HuH-7.5 (cell line): ENCODE measurements around the gene C14orf180.
"Not testable (repeated sequence)": the region's sequence is repeated elsewhere in the genome, so short reads cannot be mapped to it uniquely, and the experiment has no call there.

Experiments
- DNase-seq: peaks from one replicate; pipeline ENCODE4 v3.0.0; 2011; ENCODE audit warnings: low spot score

C14orf180 gene

GRCh38 chr14:104614126-104614812, 34.7 kb downstream of the C14orf180 start:
- no peak for DNase-seq

DNA sequence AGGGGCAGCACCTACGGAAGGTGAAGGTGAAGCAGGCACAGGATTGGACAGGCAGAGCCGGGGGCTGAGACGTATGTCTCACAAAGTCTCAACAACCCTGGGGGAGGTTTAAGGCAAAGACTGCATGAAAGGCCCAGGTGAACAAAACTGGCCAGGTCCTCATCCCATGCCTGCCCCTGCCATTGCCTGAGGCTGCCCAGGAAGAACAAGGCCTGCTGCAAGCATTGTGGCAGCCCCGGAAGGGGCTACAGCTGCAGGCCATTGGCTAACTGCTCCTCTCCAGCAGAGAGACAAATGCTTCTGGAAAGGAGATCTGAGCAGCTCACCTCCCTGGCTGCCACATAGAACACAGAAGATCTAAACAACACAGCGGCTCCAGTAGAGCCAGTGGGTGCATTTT, 45.4 kb downstream of the C14orf180 start:
- DNase-seq = no peak

DNA sequence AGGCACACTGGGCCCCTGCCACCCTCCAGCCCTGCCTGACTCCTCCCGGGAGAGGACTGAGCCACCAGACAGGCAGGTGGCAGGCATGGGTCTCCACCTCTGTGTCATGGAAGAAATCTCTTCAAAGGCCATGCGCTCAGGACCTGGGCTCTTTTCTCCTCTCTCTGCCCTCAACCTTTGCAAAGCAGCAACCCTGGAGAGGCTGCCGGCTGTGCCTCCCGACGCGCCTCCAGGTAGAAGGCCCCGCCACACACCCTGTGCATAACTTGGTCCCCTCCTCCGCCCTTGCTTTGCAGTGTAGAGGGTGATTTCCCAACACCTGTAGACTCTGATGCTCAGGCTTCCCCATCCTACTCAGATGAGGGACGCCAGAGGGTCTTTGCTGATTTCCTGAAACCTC, 53.2 kb downstream of the C14orf180 start:
- no peak for DNase-seq

DNA sequence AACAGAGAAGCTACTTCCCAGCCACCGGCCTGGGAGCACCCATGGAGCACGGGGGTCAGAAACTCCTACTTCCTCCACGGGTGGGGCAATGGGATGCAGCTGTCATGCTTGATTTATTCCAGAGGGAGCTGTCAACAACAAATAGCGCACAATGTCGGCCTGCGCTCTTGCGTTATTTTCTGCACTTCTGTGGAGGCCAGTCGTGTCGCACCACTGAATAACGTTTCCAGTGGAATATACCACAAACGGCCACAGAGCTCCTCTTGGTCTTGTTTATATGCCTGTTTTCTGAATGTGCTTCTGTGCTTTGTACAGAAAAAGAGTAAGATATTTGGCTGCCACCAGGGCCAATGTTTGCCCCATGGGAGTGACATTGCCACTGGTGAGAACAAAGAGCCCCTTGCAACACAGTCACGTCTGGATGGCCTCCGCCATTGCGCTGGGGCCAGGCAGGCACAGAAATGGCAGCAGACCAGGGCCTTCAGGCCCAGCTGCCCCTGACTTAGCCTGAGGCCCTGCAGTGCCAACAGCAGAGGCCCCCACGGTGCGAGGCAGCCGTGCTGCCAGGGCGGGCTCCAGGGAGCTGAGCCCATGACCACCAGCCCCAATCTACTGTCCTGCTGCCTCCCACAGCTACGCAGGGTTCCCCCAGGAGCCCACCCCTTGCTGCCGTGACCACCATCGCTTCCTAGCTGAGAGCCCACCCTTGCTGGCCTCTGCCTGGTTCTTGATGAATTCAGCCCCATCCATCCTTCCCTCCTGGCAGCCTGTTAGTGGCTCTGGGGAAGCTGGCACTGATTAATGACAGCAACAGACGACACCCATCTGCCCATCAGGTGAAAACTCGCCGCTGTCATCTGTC, 53.9 kb downstream of the C14orf180 start:
- DNase-seq = no peak

DNA sequence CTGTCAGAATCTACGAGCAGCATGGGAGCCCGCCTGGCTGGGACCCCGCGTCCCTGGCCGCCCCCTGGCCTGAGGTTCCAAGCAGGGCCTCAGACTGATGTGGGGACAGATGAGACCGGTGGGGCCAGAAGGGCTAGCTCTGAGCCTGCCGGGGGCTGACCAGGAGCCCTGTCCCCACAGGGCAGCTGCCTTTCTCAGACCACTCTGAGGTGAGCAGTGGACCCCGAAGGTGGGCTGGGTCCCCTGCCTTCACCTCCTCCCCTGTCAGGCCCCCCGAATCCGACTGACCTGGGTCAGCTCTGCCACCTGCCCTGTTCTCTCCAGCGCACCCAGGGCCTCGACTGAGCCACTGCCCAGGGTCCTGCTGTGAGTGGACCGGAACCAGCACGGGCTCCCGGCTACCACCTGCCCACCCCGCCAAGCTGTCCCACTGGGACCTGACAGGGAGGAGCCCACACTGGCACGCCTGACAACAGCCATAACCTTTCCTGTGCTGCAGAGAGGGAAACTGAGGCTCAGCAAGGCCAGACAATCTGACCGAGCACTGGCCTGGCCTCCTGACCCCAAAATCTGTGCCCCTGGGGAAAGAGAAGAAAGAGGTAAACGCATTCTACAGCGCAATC, 54.7 kb downstream of the C14orf180 start:
- no peak for DNase-seq

- no peak for DNase-seq
Observed at GRCh38 chr14:104634886-104635570, 55.5 kb downstream of the C14orf180 start.

DNA sequence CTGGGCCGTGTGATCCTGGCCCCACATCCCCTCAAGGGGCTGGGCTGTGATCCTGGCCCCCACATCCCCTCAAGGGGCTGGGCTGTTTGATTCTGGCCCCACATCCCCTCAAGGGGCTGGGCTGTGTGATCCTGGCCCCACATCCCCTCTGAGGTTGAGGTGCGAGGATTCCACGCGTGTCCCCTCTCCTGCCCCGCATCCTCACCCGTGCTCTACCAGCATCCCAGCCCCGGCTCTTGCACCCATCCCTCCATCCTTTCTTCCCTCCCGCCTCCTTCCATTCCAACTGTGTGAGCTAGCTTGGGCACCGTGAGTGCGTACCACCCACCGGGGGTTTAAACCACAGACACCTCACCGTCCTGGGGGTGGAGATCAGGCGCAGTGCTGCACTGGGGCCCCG, 56.2 kb downstream of the C14orf180 start:
- DNase-seq = no peak

DNA sequence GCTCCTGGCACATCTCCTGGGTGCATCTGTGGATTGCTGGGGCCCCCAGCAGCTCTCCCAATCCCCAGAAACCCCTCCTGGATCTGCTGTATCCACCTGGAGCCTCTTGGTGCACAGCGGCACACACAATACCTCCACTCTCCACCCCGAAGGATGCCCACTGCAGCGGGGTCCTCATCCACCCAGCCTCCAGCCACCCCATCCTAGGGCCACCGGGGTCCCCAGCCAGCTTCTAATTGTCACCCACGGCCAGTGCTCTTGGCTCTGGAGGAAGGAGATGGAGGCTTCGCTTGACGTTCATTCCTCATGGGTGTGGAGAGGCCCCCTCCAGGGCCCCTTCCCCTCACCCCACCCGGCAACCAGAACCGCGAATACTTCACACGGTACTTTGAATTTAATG, 56.6 kb downstream of the C14orf180 start:
- no peak for DNase-seq

GRCh38 chr14:104636846-104637545, 57.4 kb downstream of the C14orf180 start:
- DNase-seq = not testable (repeated sequence)

DNA sequence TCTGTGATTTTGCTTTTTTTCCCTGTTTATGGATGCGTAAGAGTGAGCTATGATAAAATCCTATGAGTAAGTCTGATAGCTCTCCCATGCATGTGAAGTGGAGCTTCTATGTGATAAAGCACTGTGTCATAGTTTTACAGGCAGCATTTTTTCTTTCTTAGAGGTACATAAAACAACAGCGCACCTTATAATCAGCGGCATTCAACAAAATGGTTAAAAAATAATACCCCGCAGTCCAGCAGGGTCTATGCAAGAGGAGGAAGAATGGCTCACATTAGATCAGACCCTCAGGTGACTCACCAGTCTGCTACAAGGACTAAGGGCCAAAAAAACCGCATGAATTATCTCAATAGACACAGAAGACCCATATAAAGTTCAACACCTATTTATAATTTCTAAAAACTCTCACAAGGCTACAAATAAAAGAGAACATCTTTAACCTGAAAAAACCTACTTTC, 58.0 kb downstream of the C14orf180 start:
- DNase-seq = no peak

- DNase-seq = no peak
Observed at GRCh38 chr14:104638190-104638589, 58.6 kb downstream of the C14orf180 start.

DNA sequence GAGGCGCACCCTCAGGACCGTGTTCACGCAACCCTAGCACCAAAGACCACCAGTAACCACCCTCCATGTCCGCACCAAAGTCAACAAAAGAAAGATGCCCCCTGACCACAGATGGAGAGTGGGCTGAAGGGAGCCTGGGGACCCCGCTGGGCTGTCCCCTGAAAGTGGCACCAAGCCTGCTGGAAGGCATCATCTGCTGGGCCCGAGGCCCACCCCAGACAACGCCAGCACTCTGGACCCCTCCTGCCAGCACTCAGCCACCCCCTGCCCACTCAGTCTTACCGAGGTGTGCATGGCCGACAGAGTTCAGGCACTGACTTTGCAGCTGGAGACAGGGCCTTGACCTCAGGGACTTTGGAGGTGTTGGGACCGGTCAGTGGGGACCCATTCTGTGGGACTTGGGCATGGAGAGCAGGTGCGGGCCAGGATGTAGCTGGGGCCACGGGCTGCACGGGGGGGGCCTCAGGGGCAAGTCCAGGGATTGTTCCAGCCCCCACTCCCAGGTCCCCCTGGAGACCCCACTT, 59.4 kb downstream of the C14orf180 start:
- DNase-seq = no peak

DNA sequence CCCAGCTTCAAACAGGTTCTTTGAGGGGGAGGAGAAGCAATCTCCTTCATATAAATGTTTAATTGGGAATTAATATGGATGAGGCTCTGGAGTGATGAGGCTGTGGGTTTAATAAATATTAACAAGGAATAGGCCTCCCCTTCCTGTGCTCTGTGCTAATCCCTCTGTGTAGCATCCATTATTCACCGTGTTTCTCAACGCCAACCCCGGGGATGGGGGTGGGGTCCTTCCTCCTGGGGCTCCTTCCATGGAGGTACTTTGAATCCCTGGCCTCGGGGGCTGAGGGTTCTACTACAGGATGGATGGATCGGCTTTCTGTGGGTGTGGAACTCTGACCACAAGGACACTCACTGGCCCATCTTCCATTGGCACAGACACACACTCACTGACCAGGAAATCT, 59.9 kb downstream of the C14orf180 start:
- no peak for DNase-seq
